ENCODE data around the gene ERP29. TPM values are rescaled to one million over a fixed set of nuclear protein-coding genes. Genes with fewer than 3 reads are reported as not detected.

ERP29 gene
- total and polyA plus RNA-seq, 4 donors, result 35.6 to 140 (median 57.1) TPM

- TF ChIP-seq MAX (IDR thresholded peaks at IDR 0.05) (no peak), FOXA1 (IDR thresholded peaks at IDR 0.05) (no peak)
Observed at GRCh38 chr12:112023759-112024396, 10.7 kb downstream of the ERP29 start (continued).

- Histone ChIP-seq H3K36me3 (ENCODE audit: control insufficient read depth in 4 of 4, insufficient read depth in 3 of 4, low read depth in 1 of 4, low read length in 3 of 4) (peaks cover 1 to 29% (median 28%) of the 10 kb centered on the region in 4 donors), H3K27ac (ENCODE audit: low read depth in 1 of 2, low read length in 2 of 2) (no peak overlapping the region)
Observed at GRCh38 chr12:112025808-112026375, 12.7 kb downstream of the ERP29 start.

More at GRCh38 chr12:112025808-112026375, 12.7 kb downstream of the ERP29 start:
- 83% methylated on average over 4 of the region's 4 CpGs for WGBS
- TF ChIP-seq RAD21 (IDR thresholded peaks at IDR 0.05), result no peak
- TF ChIP-seq YY1 (IDR thresholded peaks at IDR 0.05), result no peak
- no peak for TF ChIP-seq GABPA (IDR thresholded peaks at IDR 0.05 in 1 of 2, conservative IDR thresholded peaks at IDR 0.05 in 1 of 2)
- TF ChIP-seq EGR1 (IDR thresholded peaks at IDR 0.05; ENCODE audit: low read depth in 2 of 2), result no peak
- TF ChIP-seq REST (IDR thresholded peaks at IDR 0.05), result no peak
- TF ChIP-seq FOXA1 (IDR thresholded peaks at IDR 0.05), result no peak
- no peak for TF ChIP-seq HNF4A (conservative IDR thresholded peaks at IDR 0.05)
- no peak for TF ChIP-seq TAF1 (conservative IDR thresholded peaks at IDR 0.05)
- TF ChIP-seq CTCF (IDR thresholded peaks at IDR 0.05; ENCODE audit: low read depth, low read length, missing input control), result no peak
- no peak for TF ChIP-seq ZBTB33 (IDR thresholded peaks at IDR 0.05)
- no peak for TF ChIP-seq FOXA2 (IDR thresholded peaks at IDR 0.05)
- TF ChIP-seq SP1 (IDR thresholded peaks at IDR 0.05), result no peak
- TF ChIP-seq RXRA (IDR thresholded peaks at IDR 0.05), result no peak
- Histone ChIP-seq H3K9me3 (ENCODE audit: control insufficient read depth in 4 of 4, low read length in 3 of 4) (no peaks in the 10 kb centered on the region), H3K4me3 (ENCODE audit: low read depth in 1 of 3, low read length in 3 of 3) (no peak overlapping the region), H3K27me3 (ENCODE audit: control insufficient read depth in 4 of 4, insufficient read depth in 4 of 4, low read length in 3 of 4) (no peaks in the 10 kb centered on the region), H3K9ac (ENCODE audit: low read depth in 1 of 2, low read length in 2 of 2) (no peak overlapping the region), H3K4me1 (ENCODE audit: control insufficient read depth in 4 of 4, insufficient read depth in 4 of 4, low read length in 3 of 4) (peaks cover 0 to 16% (median 10%) of the 10 kb centered on the region in 4 donors)
- no peak for DNase-seq (ENCODE audit: low spot score)
